HL-60 (cell line): Measurements from ENCODE around the gene CCDC89.
"Not testable (repeated sequence)": the region's sequence is repeated elsewhere in the genome, so short reads cannot be mapped to it uniquely, and the experiment has no call there.

Experiments used
- DNase-seq, 2 experiments: peaks; one replicate each; pipeline ENCODE4 v3.0.0-alpha.2; 2010 to 2020; ENCODE audit warnings: low read depth in 1 of 2, low spot score in 1 of 2
- H3K27ac ChIP-seq: fragments of 250-450 bp; sonication (Bioruptor Pico); replicated peaks from 2 replicates; pipeline ENCODE4 v1.5.1; 2020; ENCODE audit warnings: mild to moderate bottlenecking, moderate library complexity
- H3K27me3 ChIP-seq: fragments of 250-450 bp; sonication (Bioruptor Pico); 2 replicates; pipeline ENCODE4 v1.5.1; 2021; ENCODE audit warnings: mild to moderate bottlenecking, moderate library complexity; ENCODE audit not compliant: insufficient read depth, poor library complexity, severe bottlenecking
- H3K4me3 ChIP-seq: replicated peaks from 2 replicates; pipeline ENCODE4 v1.5.1; 2011; ENCODE audit warnings: mild to moderate bottlenecking, control low read depth, low read length; ENCODE audit not compliant: insufficient read depth
- CTCF ChIP-seq: IDR thresholded peaks from one replicate; pipeline ENCODE4 v1.5.1; 2011; ENCODE audit warnings: low read length, control low read depth, inconsistent platforms; ENCODE audit not compliant: insufficient read depth
- GABPA ChIP-seq: IDR thresholded peaks from 2 replicates; pipeline ENCODE4 v1.6.1; 2012; ENCODE audit warnings: low read depth
- POLR2AphosphoS5 ChIP-seq: IDR thresholded peaks from 2 replicates; pipeline ENCODE4 v1.6.1; 2012; ENCODE audit warnings: low read depth
- REST ChIP-seq: IDR thresholded peaks from 2 replicates; pipeline ENCODE4 v1.6.1; 2012; ENCODE audit warnings: low read depth; ENCODE audit not compliant: insufficient replicate concordance
- SPI1 ChIP-seq: IDR thresholded peaks from 2 replicates; pipeline ENCODE4 v1.6.1; 2012; ENCODE audit warnings: low read depth, mild to moderate bottlenecking, borderline replicate concordance

CCDC89 gene

DNA sequence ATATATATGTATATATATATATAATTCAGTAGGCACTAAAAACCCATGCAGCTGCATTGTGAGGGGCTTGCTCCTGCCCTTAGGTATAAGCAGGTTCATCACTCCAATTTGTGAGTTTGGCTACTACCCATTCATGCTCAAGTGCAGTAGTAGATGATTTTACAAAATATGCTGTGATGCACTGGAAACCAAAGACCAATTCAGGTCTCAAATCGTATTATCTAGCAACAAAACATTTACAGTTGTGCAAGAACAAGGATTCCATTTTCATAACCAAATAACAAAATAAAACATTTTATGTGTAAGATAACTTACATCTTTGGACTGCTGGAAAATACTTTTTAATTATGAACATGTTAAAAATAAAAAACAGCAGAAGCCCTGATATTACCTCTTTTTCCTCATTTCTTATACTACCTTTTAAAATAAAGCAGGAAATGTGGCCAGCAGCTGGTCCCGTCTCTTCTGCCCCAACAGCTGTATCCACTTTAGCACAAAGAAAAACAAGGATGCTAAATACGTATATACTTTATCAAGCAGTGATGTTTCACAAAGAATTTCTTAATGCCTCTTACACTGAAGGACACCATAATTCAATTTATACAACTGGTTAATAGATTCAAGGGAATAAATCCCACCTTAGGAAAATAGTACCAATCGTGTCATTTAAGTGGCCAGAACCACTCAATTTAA, 23.9 kb downstream of the CCDC89 start:
- Histone ChIP-seq H3K27ac (no peak overlapping the region), H3K27me3 (no peaks in the 10 kb centered on the region), H3K4me3 (peak overlapping the region; percentile 96)
- DNase-seq = no peak
- TF ChIP-seq CTCF (no peak), REST (no peak), GABPA (no peak), POLR2AphosphoS5 (no peak), SPI1 (no peak)

DNA sequence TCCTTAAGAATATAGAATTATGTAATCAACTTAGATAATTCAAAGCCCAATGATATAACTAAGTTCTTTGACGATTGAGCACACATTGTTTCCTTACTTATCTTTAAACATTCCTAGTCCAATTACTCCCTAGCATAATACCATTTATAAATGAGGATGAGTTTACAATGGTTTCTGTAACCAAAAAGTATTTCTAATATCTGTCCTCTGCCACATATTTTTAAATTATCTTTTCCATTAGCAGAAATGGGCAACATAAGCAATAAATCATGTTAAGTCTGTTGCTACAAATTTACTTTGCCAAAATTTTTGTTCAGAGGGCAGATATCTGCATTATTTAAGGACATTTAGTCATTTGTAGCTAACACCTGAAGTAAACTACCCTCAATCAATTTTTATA, 27.8 kb downstream of the CCDC89 start:
- Histone ChIP-seq H3K4me3 (no peak overlapping the region), H3K27me3 (no peaks in the 10 kb centered on the region), H3K27ac (no peak overlapping the region)
- no peak for DNase-seq
- no peak for TF ChIP-seq REST
- no peak for TF ChIP-seq SPI1
- TF ChIP-seq GABPA = no peak
- no peak for TF ChIP-seq CTCF
- TF ChIP-seq POLR2AphosphoS5 = no peak

- Histone ChIP-seq H3K4me3 (no peak overlapping the region), H3K27me3 (no peaks in the 10 kb centered on the region), H3K27ac (no peak overlapping the region)
- DNase-seq = no peak
- no peak for TF ChIP-seq REST
- TF ChIP-seq POLR2AphosphoS5 = no peak; the same call in 1 of the 2 replicates
- TF ChIP-seq CTCF = no peak
- TF ChIP-seq SPI1 = no peak
- no peak for TF ChIP-seq GABPA
Observed at GRCh38 chr11:85656777-85657176, 29.2 kb downstream of the CCDC89 start.

- not testable (repeated sequence) for H3K27ac ChIP-seq, H3K4me3 ChIP-seq, H3K27me3 ChIP-seq, DNase-seq
Observed at GRCh38 chr11:85654343-85654742, 31.7 kb downstream of the CCDC89 start.
